Bronchial epithelial cell (primary cell): ENCODE data around the gene PSMC3. TPM values are rescaled to one million over a fixed set of nuclear protein-coding genes. Genes with fewer than 3 reads are reported as not detected.

ENCODE experiments used
- DNase-seq: peaks from one replicate; pipeline ENCODE4 v3.0.0-alpha.2; 2010; ENCODE audit warnings: low read depth
- FAIRE-seq: peaks from 2 replicates; lab custom pipeline; 2011; peaks lifted over from hg19 to GRCh38; lab: Jason Lieb, UNC
- H3K27me3 ChIP-seq: 2 replicates; pipeline ENCODE4 v1.5.1; 2011; ENCODE audit warnings: low read length; ENCODE audit not compliant: control insufficient read depth, insufficient read depth
- H3K36me3 ChIP-seq: 2 replicates; pipeline ENCODE4 v1.5.1; 2011; ENCODE audit warnings: low read length; ENCODE audit not compliant: control insufficient read depth, insufficient read depth
- H3K4me3 ChIP-seq: 2 replicates; pipeline ENCODE4 v1.5.1; 2011; ENCODE audit warnings: mild to moderate bottlenecking, low read depth, low read length, control low read depth
- total RNA-seq: library from RNA; depleted of rRNA; stranded (reverse); fragments of >200 nt; gene quantifications from 2 replicates; pipeline ENCODE4 v1.2.1, GENCODE V29; 2014
- TF ChIP-seq, protein P1 (sequence below): IDR thresholded peaks from 2 replicates; pipeline ENCODE4 v1.5.1; 2011; ENCODE audit warnings: mild to moderate bottlenecking, moderate library complexity, low read length, control low read depth, inconsistent platforms; ENCODE audit not compliant: insufficient read depth, severe bottlenecking

The PSMC3 gene
- total RNA-seq, 1 donor from 2014 or later, result 141 TPM

DNA sequence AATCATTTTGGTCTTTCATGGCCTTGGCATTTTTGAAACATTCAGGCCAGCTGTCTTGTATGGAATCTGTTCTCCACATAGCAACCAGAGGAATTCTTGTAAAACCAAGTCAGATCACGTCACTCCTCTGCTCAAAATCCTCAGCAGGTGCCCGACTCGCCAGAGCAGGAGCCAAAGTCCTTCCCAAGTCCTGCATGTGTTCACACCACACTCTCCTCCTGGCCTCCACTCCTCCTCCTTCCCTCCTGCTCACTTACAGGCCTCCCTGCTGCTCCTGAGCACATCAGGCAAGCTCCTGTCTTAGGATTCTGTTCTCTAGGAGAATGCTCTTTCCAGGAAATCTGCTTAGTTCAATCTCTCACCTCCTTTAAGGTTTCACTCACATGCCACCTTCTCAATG lies 6.9 kb upstream of the PSMC3 start:
- TF ChIP-seq, protein P1, sequence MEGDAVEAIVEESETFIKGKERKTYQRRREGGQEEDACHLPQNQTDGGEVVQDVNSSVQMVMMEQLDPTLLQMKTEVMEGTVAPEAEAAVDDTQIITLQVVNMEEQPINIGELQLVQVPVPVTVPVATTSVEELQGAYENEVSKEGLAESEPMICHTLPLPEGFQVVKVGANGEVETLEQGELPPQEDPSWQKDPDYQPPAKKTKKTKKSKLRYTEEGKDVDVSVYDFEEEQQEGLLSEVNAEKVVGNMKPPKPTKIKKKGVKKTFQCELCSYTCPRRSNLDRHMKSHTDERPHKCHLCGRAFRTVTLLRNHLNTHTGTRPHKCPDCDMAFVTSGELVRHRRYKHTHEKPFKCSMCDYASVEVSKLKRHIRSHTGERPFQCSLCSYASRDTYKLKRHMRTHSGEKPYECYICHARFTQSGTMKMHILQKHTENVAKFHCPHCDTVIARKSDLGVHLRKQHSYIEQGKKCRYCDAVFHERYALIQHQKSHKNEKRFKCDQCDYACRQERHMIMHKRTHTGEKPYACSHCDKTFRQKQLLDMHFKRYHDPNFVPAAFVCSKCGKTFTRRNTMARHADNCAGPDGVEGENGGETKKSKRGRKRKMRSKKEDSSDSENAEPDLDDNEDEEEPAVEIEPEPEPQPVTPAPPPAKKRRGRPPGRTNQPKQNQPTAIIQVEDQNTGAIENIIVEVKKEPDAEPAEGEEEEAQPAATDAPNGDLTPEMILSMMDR, result no peak
- H3K4me3 ChIP-seq, result no peak overlapping the region
- no peak for FAIRE-seq
- H3K27me3 ChIP-seq, result no peaks in the 10 kb centered on the region
- no peak for DNase-seq
- no peaks in the 10 kb centered on the region for H3K36me3 ChIP-seq

DNA sequence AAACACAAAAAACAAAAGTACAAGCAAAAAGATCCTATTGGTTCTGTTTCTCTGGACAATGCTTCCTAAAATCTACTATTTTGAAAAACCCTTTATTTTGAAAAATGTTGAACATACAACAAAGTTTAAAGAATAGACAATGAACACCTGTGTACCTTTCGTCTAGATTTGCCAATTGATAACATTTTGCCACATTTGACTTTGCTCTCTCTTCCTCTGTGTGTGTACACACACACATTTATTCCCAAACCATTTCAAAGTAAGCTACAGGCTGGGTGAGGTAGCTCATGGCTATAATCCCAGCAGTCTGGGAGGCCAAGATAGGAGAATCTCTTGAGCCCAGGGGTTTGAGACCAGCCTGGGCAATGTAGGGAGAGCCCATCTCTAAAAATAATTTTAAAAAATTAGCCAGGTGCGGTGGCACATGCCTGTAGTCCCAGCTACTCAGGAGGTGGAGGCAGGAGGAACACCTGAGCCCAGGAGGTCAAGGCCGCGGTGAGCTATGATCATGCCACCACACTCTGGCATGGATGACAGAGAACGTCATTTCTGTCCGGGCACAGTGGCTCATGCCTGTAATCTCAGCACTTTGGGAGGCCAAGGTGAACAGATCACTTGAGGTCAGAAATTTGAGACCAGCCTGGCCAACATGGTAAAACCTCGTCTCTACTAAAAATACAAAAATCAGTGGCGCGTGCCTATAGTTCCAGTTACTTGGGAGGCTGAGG lies 5.3 kb upstream of the PSMC3 start:
- Histone ChIP-seq H3K4me3 (no peak overlapping the region), H3K36me3 (no peaks in the 10 kb centered on the region), H3K27me3 (no peaks in the 10 kb centered on the region)
- FAIRE-seq (no peak), DNase-seq (no peak)
- TF ChIP-seq, protein P1, result no peak

DNA sequence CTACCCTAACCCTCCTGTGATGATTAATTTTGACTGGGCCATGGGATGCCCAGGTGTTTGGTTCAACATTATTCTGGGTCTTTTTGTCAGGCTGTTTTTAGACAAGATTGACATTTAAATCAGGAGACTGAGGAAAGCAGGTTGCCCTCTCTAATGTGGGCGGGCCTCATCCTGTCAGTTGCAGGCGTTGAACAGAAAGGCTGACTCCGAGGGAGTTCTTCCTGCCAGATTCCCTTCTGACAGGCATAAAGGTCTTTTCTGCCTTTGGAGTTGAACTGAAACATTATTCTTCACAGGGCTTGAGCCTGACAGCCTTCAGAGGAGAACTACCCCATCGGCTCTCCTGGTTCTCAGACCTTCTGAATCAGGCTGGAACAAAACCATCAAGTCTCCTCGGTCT lies 4.3 kb upstream of the PSMC3 start:
- TF ChIP-seq, protein P1, result no peak
- no peak for FAIRE-seq
- no peak for DNase-seq
- H3K4me3 ChIP-seq, result no peak overlapping the region
- no peaks in the 10 kb centered on the region for H3K36me3 ChIP-seq
- no peaks in the 10 kb centered on the region for H3K27me3 ChIP-seq

DNA sequence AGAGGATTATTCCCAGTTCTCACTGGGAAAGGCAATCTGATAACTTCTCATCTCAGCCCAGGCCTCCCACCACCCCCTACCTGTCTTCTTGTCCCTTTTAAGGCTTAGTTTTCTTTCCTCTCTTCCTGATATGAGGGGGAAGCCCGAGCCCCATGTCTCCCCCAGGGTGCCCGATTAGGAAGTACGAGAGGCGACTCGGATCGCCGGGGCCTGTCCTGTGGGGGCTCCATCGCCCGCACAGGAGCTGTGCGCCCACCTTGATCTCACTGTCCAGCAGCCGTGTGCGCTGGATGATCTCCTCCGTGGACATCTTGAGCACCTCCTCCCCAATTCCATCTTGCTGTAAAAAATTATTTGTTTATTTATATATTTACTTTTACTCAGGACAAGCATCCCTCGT lies 628 bp downstream of the PSMC3 start:
- TF ChIP-seq, protein P1, result no peak
- no peak for FAIRE-seq

DNA sequence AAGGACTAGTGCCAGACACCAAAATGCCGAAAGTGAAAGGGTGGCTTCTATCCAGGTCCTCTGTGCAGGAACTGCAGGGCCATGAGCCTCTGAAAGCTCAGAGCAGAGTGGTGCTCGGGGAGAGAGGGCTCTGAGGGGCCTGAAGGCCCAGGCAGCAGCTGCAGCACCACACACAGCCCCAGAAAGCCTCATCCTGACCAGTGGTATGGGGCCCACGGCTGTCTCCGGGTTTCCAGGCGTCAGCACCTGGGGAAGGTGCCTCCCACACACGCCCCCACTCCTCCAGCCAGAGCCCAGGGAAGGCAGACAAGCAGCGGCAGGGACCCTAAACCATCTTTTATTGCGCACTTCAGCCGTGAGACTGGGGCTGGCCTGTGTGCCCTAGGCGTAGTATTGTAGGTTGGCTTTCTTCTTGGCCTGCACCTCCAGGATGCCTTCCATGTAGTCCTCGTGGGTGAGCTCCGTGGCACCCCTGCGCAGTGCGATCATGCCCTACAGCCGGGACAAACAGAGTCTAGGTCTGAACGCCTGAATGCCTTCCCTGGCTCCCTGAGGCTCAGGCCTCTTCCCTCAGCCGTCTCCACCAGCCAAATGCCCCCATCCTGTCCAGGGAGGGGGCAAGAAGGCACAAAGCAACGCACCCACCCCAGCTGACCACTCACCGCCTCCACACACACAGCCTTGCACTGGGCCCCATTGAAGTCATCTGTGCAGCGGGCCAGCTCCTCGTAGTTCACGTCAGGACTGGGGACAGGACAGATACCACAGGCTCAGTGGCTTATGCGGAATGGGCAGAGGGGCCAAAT lies 7.6 kb downstream of the PSMC3 start:
- Histone ChIP-seq H3K4me3 (no peak overlapping the region), H3K36me3 (peaks cover 44% of the 10 kb centered on the region), H3K27me3 (no peaks in the 10 kb centered on the region)
- DNase-seq (no peak), FAIRE-seq (no peak)
- TF ChIP-seq, protein P1, result no peak

More for the DNA sequence above, 628 bp downstream of the PSMC3 start:
- Histone ChIP-seq H3K27me3 (no peaks in the 10 kb centered on the region), H3K36me3 (peaks cover 22% of the 10 kb centered on the region), H3K4me3 (peak overlapping the region; percentile 85)
- DNase-seq, result no peak
